GM19463 (cell line): ENCODE measurements around the gene LAMP2.
A peak's percentile ranks its signal among the peaks of the same experiment; 100 is the strongest.

Experiments used
- ATAC-seq: cut with Tn5 transposase; IDR thresholded peaks from one replicate; pipeline ENCODE4 v1.9.1; 2021; ENCODE audit warnings: mild to moderate bottlenecking, moderate library complexity; ENCODE audit not compliant: unreplicated experiment

The LAMP2 gene

GRCh38 chrX:120457766-120458180 is 11.3 kb downstream of the LAMP2 start:
- peak; percentile 93 for ATAC-seq

- no peak for ATAC-seq
Measured at GRCh38 chrX:120456973-120457372, 12.1 kb downstream of the LAMP2 start.

GRCh38 chrX:120453985-120454384 is 15.1 kb downstream of the LAMP2 start:
- no peak for ATAC-seq

GRCh38 chrX:120452131-120452530 is 17.0 kb downstream of the LAMP2 start:
- peak; percentile 63 for ATAC-seq

- ATAC-seq, result no peak
Measured at GRCh38 chrX:120450163-120450562, 18.9 kb downstream of the LAMP2 start.

GRCh38 chrX:120446498-120446897 is 22.6 kb downstream of the LAMP2 start:
- no peak for ATAC-seq

GRCh38 chrX:120439921-120440320 is 29.2 kb downstream of the LAMP2 start:
- ATAC-seq, result no peak

GRCh38 chrX:120429776-120430540 is 39.1 kb downstream of the LAMP2 start:
- ATAC-seq, result peak; percentile 80

- ATAC-seq, result no peak
Measured at GRCh38 chrX:120428309-120428708, 40.8 kb downstream of the LAMP2 start.

GRCh38 chrX:120426599-120426998 is 42.5 kb downstream of the LAMP2 start:
- ATAC-seq, result no peak

- peak; percentile 51 for ATAC-seq
Measured at GRCh38 chrX:120419463-120419862, 49.6 kb downstream of the LAMP2 start.

GRCh38 chrX:120408168-120408567 is 60.9 kb downstream of the LAMP2 start:
- ATAC-seq, result no peak

- ATAC-seq, result no peak
Measured at GRCh38 chrX:120406638-120407037, 62.5 kb downstream of the LAMP2 start.

- ATAC-seq, result no peak
Measured at GRCh38 chrX:120402369-120402768, 66.7 kb downstream of the LAMP2 start.

GRCh38 chrX:120401301-120401700 is 67.8 kb downstream of the LAMP2 start:
- ATAC-seq, result no peak

- ATAC-seq, result peak; percentile 65
Measured at GRCh38 chrX:120380699-120381098, 88.4 kb downstream of the LAMP2 start.

- ATAC-seq, result no peak
Measured at GRCh38 chrX:120379937-120380681, 89.0 kb downstream of the LAMP2 start.

- ATAC-seq, result no peak
Measured at GRCh38 chrX:120378570-120378969, 90.5 kb downstream of the LAMP2 start.
